GM21367 (cell line): Measurements from ENCODE around the gene LIG3.
"Not testable (repeated sequence)": the region's sequence is repeated elsewhere in the genome, so short reads cannot be mapped to it uniquely, and the experiment has no call there.

Source experiments
- ATAC-seq: cut with Tn5 transposase; IDR thresholded peaks from one replicate; pipeline ENCODE4 v1.9.1; 2021; ENCODE audit not compliant: unreplicated experiment

LIG3 gene

DNA sequence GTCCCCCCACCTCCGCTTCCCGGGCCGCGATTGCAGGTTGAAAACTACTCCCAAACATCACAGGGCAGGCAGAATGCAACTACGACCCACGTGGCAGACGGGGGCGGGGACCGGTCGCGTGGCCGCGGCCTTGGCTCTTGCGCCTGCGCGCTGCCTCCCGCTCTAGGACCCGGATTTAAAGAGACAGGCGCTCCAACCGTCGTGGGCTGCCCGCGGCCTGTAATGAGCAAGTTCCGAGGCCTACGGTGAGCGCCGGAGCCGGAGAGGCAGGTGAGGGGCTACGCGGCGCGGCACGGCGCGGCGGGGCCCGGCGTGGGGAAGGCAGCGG, at the start of gene LIG3:
LIG3 (plus strand) TSS at position 160 of the 328 bp plus-strand sequence. CDS start 2,494 bp downstream, outside the sequence.
- peak; percentile 83 for ATAC-seq

- not testable (repeated sequence) for ATAC-seq
Measured at GRCh38 chr17:34950780-34951179, 29.5 kb upstream of the LIG3 start.

GRCh38 chr17:34958438-34958837, 21.9 kb upstream of the LIG3 start:
- ATAC-seq: no peak

- ATAC-seq: peak; percentile 70
Measured at GRCh38 chr17:34961093-34961911, 19.0 kb upstream of the LIG3 start, which contains the start of the genes CCT6B and ZNF830. CCT6B (minus strand) TSS chr17:34961460; CDS start chr17:34961393, 67 bp downstream. ZNF830 (plus strand) TSS chr17:34961540; CDS start chr17:34961567, 27 bp downstream.

- no peak for ATAC-seq
Measured at GRCh38 chr17:34974179-34974578, 6.1 kb upstream of the LIG3 start.

DNA sequence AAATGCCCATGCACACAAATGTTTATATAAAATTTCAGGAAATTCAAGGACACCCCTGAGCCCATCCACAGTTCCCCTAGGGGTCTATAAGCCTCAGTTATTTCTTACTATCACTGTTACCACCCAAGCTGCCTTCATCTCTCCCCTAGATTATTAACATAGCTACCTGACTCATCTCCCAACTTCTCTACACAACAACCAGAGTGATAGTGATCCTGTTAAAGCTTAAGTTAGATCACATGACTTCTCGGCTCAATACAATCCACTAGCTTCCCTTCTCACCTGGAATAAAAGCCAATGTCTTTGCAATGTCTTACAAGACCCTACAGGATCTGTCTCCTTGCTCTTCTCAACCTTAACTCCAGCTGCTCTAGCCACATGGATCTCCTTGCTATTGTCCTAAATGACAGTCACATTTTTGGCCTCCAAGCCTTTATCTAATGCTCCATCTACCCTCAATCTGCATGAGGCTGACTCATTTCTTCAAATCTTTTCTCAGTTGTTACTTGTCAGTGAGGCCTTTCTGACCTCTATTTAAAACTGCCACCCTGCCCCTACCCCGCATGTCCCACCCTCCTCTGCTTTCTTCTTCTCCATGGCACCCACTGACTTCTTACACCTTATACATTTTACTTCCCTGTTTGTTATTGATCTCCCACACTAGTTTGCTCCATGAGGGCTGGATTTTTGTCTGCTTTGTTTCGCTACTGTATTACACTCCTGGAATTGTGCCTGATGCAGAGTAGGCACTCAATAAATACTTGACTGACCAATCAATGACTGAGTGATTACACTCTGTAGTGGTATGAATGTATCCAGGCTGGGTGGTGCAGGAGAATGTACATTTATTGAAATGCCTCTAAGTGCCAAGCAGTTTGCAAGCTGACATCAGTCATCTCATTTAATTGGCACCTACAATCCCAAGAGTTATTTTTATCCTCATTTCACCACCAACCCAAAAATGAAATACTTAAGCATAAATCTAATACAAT, 5.2 kb upstream of the LIG3 start:
- no peak for ATAC-seq

DNA sequence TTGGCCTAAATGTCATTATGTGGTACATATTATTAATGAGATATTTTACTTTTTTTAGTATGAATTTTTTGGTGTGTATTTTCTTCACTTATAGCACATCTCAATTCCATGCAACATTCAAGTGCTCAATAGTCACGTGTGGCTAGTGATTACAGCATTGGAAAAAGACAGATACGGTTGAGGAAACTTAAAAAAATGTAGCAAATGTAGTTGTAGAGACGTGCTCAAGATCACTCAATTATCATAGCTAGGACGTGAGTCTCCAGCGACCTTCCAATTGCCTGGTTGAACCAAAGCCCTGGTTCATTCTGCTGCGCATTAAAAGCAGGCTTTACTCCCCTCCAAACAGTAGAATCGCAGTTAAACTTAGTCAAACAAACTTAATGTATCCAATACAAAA, 1.2 kb upstream of the LIG3 start:
- ATAC-seq: no peak

DNA sequence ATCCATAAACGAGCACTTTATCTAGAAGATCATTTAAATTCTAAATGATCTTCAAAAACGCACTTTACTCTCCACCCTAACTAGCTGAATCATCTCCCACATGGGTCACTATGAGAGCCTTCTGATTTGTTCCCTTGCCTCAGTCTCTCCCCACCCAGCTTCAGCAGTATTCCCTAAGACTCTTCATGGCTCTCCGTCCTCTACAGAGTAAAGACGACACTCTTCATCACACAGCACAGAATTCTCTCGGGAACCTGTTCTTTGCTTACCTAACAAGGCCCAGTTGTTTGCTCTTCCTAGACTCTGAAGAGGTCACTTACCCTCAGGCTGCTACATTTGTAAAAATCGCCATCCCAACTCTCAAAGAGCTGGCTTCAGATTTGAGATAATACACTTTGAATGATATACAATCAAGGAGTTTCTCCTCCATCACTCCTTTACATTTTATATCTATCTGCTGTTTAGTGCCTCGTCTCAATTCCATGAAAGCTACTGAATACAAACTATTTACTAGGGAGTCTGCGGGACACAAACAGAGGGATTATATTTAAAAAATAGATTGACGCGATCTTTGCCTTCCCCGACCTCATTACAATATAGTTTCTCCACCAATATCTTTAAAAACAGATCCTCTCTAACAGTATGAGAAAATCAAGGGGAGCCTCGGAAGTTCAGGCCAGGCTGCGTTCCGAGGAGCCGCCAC, 511 bp upstream of the LIG3 start:
- ATAC-seq: no peak

- peak; percentile 61 for ATAC-seq
Measured at GRCh38 chr17:34980681-34981537, 597 bp downstream of the LIG3 start.

- ATAC-seq: no peak
Measured at GRCh38 chr17:34981538-34982241, 1.4 kb downstream of the LIG3 start.

DNA sequence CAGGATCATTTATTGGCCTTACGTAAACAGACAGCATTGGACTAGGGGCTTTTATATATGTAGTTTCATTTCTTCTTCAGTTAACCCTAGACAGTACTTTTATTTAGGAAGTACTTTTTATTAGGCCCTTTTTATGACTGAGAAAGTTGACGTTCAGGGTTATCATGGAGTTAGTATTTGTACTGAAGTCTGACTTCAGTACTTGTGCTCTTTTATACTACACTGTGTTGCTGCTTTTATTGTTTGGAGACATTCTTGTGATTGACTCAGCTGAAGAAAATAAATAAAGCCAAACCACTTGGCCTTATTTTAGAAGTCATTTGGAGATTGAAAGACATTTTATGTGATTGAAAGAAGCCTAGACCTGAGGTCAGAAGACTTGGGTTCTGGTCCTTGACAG, 6.9 kb downstream of the LIG3 start:
- ATAC-seq: no peak

- no peak for ATAC-seq
Measured at GRCh38 chr17:34988644-34989043, 8.3 kb downstream of the LIG3 start.

- ATAC-seq: no peak
Measured at GRCh38 chr17:34989473-34989872, 9.2 kb downstream of the LIG3 start.

- ATAC-seq: no peak
Measured at GRCh38 chr17:34990921-34991365, 10.6 kb downstream of the LIG3 start.

DNA sequence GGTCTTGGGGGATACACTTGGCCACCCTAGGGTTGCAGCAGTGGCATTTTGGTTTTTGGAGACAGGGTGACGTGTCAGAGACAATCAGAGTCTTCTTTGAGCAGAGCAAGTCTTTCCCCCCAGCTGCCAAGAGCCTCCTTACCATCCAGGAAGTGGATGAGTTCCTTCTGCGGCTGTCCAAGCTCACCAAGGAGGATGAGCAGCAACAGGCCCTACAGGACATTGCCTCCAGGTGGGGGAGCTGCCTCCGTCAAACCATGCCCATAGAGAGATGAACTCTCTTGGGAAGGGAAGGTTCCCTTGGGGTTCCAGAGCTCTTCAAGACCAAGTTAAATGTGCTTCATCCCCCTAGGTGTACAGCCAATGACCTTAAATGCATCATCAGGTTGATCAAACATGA, 11.3 kb downstream of the LIG3 start:
- ATAC-seq: no peak

GRCh38 chr17:34993031-34993430, 12.7 kb downstream of the LIG3 start:
- ATAC-seq: no peak

GRCh38 chr17:34996422-34997285, 16.3 kb downstream of the LIG3 start:
- no peak for ATAC-seq

DNA sequence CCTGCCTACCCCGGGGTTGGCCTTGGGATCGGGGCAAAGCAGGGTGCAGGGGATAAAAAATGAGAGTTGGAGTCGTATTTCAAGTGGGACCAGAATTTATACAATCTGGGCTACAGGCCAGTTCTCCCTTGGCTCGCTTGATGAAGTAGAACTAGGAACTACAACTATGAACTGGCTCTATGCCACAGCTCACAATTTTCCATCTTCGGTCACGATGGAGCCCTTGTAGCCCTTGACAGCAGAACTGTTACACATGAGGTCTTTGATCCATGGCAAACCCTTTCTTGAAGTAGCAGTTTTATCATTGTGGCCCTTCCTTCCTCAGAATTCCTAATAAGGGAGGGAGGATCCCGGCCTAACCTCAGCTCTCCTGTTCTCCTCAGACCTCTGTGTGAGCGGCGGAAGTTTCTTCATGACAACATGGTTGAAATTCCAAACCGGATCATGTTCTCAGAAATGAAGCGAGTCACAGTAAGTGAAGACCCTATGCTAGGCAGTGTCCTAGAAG, 17.1 kb downstream of the LIG3 start:
- no peak for ATAC-seq
